Non-pigmented ciliary epithelial cell (primary cell): Measurements from ENCODE around the gene NUMB.
"Not testable (repeated sequence)": the region's sequence is repeated elsewhere in the genome, so short reads cannot be mapped to it uniquely, and the experiment has no call there.

Experiments
- DNase-seq: peaks from one replicate; pipeline ENCODE4 v3.0.0-alpha.2; 2010; ENCODE audit warnings: low read depth

Gene NUMB

DNA sequence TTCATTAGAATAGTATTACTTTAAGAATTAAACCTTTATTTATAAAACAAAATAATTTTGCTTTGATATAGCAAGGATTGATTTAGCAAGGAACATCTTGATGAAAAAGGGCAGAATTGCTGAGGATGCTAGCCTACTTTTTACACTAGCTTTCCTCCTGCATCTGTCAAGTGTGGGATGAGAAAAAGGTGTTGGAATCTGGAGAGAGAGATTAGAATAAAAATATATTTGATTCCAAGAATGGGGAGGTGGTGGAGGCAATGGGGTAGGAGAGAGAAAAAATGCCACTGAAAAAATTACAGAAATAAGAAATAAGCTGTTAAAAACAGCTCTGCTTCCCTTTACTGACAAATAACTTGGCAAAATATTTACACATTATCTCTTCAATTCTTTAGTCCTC lies 98.9 kb downstream of the NUMB start:
- no peak for DNase-seq

- no peak for DNase-seq
Observed at GRCh38 chr14:73358187-73358586, 100.2 kb downstream of the NUMB start.

- DNase-seq, result not testable (repeated sequence)
Observed at GRCh38 chr14:73349091-73349490, 109.3 kb downstream of the NUMB start.

- DNase-seq, result no peak
Observed at GRCh38 chr14:73344319-73344718, 114.0 kb downstream of the NUMB start.

- no peak for DNase-seq
Observed at GRCh38 chr14:73342670-73343069, 115.7 kb downstream of the NUMB start.

DNA sequence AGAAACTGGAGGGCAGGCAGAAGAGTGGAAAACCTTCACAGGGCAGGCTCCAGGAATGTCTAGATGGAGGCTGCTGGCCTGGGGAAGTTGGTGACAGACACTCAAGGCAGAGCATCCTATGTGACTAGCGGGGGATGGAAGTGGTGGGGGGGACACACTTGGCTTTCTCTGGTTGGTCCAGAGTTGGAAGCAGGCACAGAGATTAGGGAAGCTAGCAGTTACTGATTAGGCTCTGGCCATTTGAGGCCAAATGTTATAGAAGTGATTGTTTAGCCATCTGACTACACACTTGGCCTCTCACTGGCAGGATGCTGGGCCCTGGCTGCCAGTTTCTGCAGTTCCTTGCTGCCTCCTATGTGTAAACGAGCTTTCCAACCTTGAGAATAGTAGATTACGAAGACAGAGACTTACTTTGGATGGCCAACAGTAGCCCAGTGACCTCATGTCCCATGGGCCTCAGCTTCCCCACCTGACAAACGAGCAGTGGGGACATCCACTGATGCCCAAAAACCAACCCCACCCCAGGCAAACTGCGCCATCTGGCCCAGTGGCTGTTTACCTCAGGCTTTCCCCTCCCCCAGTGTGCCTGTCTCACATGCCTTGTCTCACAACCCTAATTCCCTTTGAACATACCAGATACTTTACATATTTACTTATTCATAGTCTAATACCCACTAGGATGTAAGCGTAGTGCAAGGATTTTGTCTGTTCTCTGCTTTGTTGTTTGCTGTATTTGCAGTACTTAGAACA lies 118.3 kb downstream of the NUMB start:
- DNase-seq, result no peak

DNA sequence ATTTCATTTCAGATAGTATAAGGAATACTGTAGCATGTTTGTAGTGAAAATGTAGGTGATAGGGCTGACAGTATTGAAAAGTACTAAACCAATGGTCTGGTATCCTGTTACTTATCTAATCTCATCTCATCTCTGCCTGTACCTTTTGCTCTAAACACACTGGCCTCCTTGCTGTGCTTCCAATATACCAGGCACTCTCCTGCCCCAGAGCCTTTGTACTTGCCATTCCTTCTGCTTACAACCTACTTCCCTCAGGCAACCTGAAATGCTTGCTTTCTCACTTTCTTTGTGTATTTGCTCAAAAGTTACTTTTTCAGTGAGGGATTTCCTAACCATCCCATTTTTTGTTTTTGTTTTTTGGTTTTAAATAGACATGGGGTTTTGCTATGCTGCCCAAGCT lies 119.1 kb downstream of the NUMB start:
- DNase-seq, result no peak

DNA sequence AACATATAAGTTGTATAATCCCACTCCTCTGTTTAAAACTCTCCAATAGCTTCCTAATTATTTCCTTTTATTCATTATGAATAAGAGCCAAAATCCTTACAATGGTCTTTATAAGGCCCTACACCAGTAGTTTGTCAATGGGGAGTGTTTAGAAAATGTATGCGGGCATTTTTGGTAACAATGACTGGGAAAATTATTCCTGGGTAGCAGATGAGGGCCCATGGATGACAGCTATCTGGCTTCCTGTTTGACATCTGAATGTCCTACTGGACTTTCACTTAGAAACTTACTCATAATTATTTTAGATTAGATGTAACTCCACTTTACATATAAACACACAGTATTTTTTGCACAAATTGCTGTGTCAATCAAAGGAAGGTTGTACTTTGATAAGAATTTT lies 119.8 kb downstream of the NUMB start:
- no peak for DNase-seq

- no peak for DNase-seq
Observed at GRCh38 chr14:73333031-73333430, 125.3 kb downstream of the NUMB start.

DNA sequence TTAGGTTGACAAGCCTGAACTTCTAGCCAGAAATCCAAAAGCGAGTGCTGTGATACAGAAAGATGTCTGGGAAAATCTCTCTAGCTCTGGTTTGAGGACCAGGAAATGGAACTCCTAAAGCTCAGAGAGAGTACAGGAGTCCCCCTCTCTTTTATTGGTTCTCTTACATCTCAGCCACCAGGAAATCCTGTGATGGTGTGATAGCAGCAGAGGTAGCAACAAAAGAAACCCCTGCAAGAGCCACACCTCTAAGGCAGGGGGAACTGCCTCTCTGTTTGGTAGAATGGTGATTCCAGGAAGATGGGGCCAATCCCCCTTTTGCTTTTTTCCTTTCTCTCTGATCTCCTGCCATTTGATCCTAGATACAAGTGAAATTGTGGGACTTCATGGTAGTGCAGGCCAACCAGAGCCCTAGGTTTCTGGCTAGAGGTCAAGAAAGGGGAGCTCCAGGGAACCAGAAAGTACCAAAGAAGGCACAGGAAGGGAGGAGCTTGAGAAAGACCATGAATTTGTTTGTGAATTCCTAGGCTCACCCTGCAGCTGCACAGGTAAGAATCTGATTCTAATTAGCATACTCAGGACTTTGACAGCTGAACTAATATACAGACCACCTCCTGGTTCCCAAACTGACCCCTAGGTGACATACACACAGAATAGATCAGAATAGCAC lies 132.6 kb downstream of the NUMB start:
- no peak for DNase-seq

DNA sequence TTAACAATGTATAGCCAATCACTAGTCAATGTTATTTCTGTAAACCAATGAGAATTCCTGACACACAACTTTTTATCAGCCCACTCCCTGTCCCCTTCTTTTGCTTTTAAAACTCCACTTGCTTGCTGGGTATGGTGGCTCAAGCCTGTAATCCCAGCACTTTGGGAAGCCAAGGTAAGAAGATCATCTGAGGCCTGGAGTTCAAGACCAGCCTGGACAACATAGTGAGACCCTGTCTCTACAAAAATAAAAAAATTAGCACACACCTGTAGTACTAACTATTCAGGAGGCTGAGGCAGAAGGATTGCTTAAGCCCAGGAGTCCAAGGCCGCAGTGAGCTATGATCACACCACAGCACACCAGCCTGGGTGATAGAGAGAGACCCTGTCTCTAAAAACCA lies 133.3 kb downstream of the NUMB start:
- DNase-seq, result no peak

- no peak for DNase-seq
Observed at GRCh38 chr14:73324533-73324932, 133.8 kb downstream of the NUMB start.

DNA sequence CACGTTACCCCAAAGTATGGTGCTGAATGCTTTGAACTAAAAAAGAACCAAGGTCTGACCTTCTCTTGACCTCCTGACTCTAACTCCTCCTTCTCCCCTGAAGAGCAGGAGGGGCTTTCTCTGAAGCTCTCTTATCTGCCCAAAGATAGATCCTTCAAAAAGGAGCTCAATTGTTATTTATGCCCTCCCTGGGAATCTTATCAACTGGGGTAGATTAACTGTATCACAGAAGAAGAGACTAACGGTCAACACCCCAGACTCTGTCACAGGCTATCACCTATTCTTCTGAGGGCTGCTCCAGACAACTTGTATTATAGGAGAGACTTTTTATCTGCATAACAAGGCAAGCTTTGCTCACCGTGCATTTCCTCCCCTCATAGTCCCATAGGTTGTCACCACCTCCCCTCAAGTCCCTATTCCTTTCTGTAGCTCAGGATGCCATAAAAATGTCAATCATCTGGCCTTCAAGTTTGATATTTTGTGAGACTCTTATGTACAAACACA lies 134.4 kb downstream of the NUMB start:
- DNase-seq, result no peak

DNA sequence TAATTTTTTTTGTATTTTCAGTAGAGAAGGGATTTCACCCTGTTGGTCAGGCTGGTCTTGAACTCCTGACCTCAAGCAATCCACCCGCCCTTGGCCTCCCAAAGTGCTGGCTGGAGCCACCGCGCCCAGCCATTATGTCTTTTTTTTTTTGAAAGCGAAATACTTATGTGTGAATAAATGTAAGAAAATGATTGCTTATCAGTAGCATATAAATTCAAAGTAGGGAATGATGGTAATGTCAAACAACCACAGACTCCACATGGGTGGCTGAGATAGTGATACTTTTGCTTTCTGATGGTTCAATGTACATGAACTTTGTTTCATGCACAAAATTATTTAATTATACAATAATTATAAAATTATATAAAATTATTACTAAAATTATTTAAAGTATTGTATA lies 145.2 kb downstream of the NUMB start:
- DNase-seq, result no peak

- no peak for DNase-seq
Observed at GRCh38 chr14:73312687-73313086, 145.7 kb downstream of the NUMB start.

- no peak for DNase-seq
Observed at GRCh38 chr14:73311708-73312030, 146.7 kb downstream of the NUMB start.

GRCh38 chr14:73309207-73309606 lies 149.1 kb downstream of the NUMB start:
- not testable (repeated sequence) for DNase-seq

- DNase-seq, result no peak
Observed at GRCh38 chr14:73307261-73307660, 151.1 kb downstream of the NUMB start.

DNA sequence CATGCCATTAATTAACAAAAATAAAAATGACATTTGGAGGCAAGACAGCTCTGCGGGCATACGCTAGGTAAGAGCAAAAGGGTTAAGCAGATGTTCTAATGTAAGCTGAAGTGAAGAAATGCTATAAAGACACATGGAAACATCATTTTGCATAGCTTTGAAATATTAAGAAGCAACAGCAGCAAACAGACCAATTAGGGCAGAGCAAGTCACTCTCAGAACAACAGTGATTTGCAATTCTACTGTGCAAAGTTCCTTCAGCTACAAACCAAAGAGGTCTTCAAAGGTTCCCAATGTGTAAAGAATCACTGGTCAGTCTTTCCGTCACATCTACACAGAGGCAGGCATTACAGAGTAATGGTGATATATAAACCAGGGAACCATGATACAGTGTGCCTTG lies 152.8 kb downstream of the NUMB start:
- DNase-seq, result no peak

- no peak for DNase-seq
Observed at GRCh38 chr14:73295198-73295796, 163.0 kb downstream of the NUMB start.

DNA sequence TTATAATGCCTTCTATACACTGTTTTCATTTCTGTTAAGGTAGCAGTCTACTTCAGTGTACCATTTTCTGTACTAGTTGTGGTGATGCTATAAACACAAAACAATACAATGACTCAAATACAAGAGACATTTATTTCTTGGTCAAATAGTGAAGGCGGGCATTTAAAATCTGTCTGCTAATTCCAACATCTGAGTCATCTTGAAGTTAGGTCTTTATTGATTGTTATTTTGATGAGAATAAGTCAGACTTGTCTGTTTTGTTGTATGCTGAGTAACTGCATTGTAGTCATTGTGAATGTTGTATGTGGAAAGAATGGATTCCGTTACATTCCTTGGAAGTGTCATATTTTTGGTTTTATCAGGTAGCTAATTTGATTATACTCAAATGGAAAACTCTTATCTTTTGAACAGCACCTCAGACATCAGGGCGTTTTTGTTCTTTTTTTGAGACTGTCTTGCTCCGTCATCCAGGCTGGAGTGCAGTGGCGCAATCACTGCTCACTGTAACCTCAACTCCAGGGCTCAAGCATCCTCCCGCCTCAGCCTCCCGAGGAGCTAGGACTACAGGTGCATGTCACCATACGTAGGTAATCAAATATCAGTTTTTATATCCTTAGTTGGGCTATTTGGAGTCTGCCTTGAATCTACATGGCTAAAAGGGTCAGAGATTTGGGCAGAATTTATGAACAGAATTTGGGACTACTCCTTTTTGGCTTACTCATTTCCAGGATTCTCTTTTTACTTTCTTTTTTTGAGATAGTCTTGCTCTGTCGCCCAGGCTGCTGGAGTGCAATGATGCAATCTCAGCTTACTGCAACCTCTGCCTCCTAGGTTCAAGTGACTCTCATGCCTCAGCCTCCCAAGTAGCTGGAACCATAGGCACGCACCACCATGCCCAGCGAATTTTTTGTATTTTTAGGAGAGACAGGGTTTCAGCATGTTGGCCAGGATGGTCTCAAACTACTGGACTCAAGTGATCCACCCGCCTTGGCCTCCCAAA lies 164.3 kb downstream of the NUMB start:
- no peak for DNase-seq

DNA sequence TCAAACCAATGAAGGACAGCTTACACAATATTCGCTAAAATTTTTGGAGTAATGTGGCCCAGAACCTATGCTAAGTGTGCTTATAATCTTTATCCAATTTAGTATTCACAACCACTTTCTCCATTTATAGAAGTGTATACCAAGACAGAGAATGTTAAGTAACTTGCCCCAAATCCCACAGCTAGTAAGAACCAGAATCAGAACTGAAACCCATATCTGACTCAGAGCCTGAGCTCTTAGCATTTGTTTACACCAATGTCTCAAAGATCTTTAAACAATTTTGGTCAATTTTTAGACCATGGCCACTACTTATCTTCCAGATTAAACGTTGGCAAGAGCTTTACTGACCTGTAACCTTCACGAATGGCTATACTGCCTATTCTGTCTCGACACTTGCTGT lies 168.1 kb downstream of the NUMB start:
- no peak for DNase-seq
